ENCODE results near the gene SEC11A.
A peak's percentile ranks its signal among the peaks of the same experiment; 100 is the strongest.

The SEC11A gene

GRCh38 chr15:84716036-84716732 is at the start of gene SEC11A:
Gene SEC11A (minus strand): TSS chr15:84716139. CDS start chr15:84716075, 64 bp downstream.
- TF ChIP-seq RAD21 (IDR thresholded peaks at IDR 0.05; ENCODE audit: low read depth), result no peak
- TF ChIP-seq MAX (IDR thresholded peaks at IDR 0.05), result peak; percentile 90
- TF ChIP-seq CREB1 (IDR thresholded peaks at IDR 0.05; ENCODE audit: low read depth), result no peak
- no peak for TF ChIP-seq TEAD4 (IDR thresholded peaks at IDR 0.05)
- TF ChIP-seq TCF12 (IDR thresholded peaks at IDR 0.05; ENCODE audit: low read depth), result 0 out of 2 replicates have a peak, but pooled peaks have one; percentile 62
- TF ChIP-seq REST (IDR thresholded peaks at IDR 0.05; ENCODE audit: low read depth), result no peak
- no peak for TF ChIP-seq ZBTB7A (IDR thresholded peaks at IDR 0.05; ENCODE audit: low read depth)
- no peak; the same call in 1 of the 2 replicates for TF ChIP-seq EP300 (IDR thresholded peaks at IDR 0.05; ENCODE audit: borderline replicate concordance)
- TF ChIP-seq YY1 (IDR thresholded peaks at IDR 0.05; ENCODE audit: low read depth), result peak; percentile 84
- no peak for TF ChIP-seq EGR1 (IDR thresholded peaks at IDR 0.05)
- TF ChIP-seq FOXM1 (IDR thresholded peaks at IDR 0.05; ENCODE audit: borderline replicate concordance, low read depth), result no peak
- TF ChIP-seq USF1 (IDR thresholded peaks at IDR 0.05), result peak; percentile 58
- peak; percentile 87 for TF ChIP-seq TAF1 (IDR thresholded peaks at IDR 0.05; ENCODE audit: low read depth)
- TF ChIP-seq NFIC (IDR thresholded peaks at IDR 0.05), result peak; percentile 54; the same call in 1 of the 2 replicates
- no peak for TF ChIP-seq CEBPB (IDR thresholded peaks at IDR 0.05)

- no peak for TF ChIP-seq YY1 (IDR thresholded peaks at IDR 0.05; ENCODE audit: low read depth)
- no peak for TF ChIP-seq CEBPB (IDR thresholded peaks at IDR 0.05)
- no peak for TF ChIP-seq FOXM1 (IDR thresholded peaks at IDR 0.05; ENCODE audit: borderline replicate concordance, low read depth)
- TF ChIP-seq REST (IDR thresholded peaks at IDR 0.05; ENCODE audit: low read depth), result no peak
- TF ChIP-seq CREB1 (IDR thresholded peaks at IDR 0.05; ENCODE audit: low read depth), result no peak
- no peak for TF ChIP-seq EGR1 (IDR thresholded peaks at IDR 0.05)
- no peak for TF ChIP-seq ZBTB7A (IDR thresholded peaks at IDR 0.05; ENCODE audit: low read depth)
- TF ChIP-seq TEAD4 (IDR thresholded peaks at IDR 0.05), result no peak
- TF ChIP-seq USF1 (IDR thresholded peaks at IDR 0.05), result no peak
- TF ChIP-seq NFIC (IDR thresholded peaks at IDR 0.05), result no peak
- TF ChIP-seq EP300 (IDR thresholded peaks at IDR 0.05; ENCODE audit: borderline replicate concordance), result no peak
- TF ChIP-seq MAX (IDR thresholded peaks at IDR 0.05), result no peak
Measured at GRCh38 chr15:84765675-84766074, 49.7 kb upstream of the SEC11A start.

- TF ChIP-seq TAF1 (IDR thresholded peaks at IDR 0.05; ENCODE audit: low read depth) (no peak), MAX (IDR thresholded peaks at IDR 0.05) (no peak), REST (IDR thresholded peaks at IDR 0.05; ENCODE audit: low read depth) (no peak), TCF12 (IDR thresholded peaks at IDR 0.05; ENCODE audit: low read depth) (no peak), EGR1 (IDR thresholded peaks at IDR 0.05) (no peak), TEAD4 (IDR thresholded peaks at IDR 0.05) (no peak)
Measured at GRCh38 chr15:84764989-84765388, 49.0 kb upstream of the SEC11A start.

GRCh38 chr15:84764585-84764984 is 48.6 kb upstream of the SEC11A start:
- TF ChIP-seq TEAD4 (IDR thresholded peaks at IDR 0.05) (no peak), FOXM1 (IDR thresholded peaks at IDR 0.05; ENCODE audit: borderline replicate concordance, low read depth) (no peak), ZBTB7A (IDR thresholded peaks at IDR 0.05; ENCODE audit: low read depth) (no peak), EGR1 (IDR thresholded peaks at IDR 0.05) (no peak), NFIC (IDR thresholded peaks at IDR 0.05) (no peak)
